ENCODE results near the gene LPP.

Gene LPP

DNA sequence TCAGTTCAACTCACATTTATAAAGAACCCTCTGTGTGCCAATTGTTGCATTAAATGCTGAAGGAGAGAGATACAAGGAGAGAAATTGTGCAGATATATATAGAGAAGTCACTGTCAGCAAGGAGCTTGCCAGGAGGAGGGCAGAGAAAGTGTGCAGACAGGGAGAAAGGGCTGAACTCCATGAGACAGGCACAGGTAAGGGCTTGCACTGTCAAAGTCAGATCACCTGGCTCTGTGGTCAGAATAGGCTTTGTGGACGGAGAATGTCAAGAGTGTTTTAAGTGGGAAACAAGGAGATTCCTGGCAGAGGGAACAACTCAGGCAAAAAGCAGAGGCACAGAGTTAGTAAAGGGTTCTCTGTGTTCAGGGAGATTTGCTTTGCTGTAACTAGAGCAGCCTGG, 714.8 kb downstream of the LPP start:
- no peak for DNase-seq

DNA sequence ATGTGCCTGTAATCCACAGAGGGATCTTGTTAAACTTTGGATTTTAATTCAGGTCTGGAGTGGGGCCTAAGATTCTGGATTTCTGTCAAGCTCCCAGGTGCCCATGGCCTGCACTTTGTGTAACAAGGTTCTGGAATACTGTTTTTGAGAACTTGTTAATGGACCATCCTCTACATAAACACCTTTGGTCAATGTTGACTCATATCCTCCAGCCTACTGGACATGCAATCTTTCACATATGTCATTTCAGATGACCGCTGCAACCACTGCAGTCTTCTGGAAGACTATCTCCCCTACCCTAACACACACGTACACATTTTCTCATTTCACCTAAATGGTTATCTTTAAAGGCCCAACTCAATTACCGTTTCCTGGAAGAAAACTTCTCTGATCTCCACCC, 715.7 kb downstream of the LPP start:
- DNase-seq = no peak

DNA sequence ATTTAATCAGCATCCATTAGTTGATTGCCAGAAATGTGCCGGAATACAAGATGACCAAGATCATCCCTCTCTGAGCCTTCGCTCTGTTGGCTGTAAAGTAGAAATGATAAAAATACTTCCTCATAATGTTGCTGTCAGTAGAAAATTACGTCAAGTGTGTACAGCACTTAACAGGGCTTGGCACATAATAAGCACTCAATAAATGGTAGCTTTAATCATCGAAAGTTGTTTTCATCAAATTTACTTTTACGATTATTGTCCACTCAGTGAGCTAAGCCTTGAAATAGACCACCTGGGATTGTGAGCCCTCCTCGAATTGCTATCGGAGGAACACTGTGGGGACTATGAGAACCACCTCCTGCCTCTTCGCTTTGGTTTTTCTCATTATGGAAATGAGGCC, 716.5 kb downstream of the LPP start:
- no peak for DNase-seq

DNA sequence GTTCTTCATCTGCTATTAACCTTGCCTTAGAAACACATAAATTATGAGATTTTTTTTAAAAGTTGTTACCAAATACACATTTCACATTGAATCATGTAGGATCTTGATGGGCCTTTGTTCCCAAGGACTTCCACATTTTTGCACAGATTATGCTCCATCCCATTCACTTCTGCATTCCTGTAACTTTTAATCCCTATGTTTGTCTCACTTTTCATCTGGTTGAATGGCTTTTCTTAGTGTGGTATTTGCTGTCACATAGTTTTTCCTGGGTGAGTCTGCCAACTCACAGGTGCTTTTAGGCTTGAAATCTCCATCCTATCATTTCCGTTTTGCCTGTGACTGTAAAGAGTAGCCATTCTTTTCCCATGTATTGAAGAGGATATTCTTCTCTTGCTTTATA, 720.6 kb downstream of the LPP start:
- no peak for DNase-seq

DNA sequence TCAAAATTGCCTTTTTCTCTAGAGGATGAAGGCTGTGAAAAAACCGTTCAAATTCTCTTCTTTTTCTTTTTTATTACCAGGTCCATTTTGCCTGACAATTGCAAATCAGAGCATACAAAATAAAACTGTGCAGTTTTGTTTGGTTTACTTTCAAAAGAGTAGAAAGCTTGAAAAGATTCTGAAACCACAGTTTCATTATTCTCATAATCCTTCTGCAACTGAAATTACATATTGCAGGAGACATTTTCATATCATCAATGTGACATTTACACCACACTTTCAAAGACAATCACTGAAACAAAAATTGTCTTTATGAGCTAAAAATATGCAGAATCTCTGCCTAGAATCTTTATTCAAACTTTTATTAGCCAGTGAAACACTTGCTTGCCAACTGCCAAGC, 721.5 kb downstream of the LPP start:
- no peak for DNase-seq

DNA sequence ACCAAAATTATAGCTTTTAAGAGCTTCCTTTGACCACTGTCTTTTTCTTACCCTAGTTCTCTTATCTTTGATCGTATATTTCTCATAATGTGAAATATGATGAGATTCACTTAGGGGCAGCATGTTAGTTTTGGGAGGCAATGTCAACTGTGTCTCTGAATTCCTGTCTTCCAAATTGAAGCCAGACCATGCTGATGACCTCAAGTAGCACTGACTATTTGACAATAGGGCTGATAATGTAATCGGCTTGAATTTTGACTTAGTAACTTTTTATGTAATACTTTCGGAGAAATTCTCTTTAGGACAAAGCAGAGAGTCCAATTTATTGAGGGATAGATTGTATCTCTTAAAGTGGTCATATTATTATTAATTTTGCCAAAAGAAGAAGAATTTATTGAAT, 722.4 kb downstream of the LPP start:
- no peak for DNase-seq

DNA sequence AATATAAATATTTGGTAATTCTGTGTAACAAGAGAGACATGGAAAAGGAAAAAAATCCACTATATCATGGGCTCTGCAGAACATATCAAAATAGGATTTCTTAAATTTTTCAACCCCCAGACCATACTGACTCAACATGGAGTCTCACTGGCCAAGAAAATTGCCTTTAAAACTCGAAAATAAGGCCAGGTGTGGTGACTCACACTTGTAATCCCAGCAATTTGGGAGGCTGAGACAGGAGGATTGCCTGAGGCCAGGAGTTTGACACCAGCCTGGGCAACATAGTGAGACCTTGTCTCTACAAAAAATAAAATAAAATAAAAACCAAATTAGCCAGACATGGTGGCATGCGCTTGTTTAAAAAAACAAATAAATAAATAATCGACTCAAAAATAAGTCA, 723.4 kb downstream of the LPP start:
- DNase-seq = no peak

DNA sequence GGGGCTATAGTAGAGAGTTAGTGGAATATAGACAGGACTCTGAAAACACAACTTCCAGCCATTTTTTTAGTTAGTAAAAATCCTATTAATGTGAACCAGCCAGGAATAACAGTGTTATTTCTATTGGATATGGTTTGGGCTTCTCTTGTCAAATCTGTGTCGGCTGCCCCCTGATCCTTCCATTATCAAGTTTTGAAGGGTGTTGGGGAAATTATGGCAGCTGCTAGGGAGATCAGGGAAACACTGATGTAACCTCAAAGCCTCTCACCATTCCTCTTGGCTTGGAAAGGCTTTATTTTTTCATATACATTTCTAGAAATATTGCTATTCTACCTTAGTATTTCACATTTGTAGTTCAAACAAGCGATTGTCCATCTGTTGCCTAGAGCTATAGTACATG, 724.1 kb downstream of the LPP start:
- no peak for DNase-seq

DNA sequence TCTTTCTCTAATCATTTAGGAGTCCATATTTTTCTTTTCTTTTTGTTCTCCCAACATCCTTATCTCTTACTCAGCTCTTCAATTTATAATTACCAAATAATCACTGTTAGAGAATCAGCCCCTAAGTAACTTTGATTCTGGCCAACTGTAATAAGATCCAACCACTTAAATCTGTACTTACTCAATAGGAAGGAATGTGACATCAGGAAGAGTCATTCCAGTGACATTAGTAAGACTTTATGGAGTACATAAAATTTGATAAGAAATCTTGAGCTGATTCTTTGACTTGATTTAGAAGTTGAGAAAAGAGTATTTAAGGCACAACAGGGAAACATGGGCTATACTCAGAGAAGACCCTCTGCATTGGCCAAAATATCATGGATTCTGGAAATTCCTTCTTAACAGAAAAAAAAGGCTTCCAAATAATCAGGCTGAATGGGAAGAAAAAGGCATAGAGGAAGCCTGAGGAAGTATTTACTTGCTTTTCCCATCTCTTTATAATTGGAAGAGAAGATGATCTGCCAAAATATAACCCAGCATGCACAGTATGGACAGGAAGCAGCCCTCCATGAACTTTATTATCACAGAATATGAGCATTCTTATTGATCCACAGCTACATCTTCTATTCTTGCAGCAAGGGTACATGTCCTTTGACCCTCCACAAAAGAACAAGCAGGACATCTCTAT, 728.1 kb downstream of the LPP start:
- DNase-seq = no peak

DNA sequence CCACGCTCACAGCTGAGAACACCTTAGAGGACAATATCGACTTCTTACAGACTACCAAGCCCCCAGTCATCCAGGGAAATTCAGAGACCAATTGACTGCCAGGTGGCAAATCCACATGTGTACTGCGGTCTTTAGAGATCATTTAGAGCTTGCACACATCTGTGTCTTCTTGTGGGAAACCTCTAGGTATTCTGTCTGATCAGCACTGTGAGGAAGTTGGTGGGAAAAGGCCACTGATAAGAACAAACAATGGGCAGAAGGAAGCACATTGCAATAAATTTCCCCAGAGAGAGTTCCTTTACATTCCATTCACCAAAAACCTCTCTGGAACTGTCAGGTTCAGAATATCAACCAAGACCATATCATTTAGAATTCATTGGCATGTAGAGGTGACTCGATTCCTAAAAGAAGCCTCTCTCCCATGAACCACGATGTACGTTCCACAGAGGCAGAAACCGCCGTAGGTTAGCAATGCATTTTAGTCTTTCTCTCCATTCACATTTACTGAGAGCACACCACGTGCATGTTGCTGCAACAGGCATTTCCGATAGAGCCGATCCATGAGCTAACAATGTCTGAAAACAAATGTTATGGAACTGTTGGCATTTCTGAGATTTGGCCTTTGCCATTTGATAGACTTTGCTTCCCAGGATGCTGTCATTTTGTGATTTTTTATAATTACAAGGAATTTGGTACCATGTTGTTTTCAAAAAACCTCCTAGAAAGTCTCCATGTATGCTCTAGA, 730.5 kb downstream of the LPP start:
- no peak for DNase-seq

DNA sequence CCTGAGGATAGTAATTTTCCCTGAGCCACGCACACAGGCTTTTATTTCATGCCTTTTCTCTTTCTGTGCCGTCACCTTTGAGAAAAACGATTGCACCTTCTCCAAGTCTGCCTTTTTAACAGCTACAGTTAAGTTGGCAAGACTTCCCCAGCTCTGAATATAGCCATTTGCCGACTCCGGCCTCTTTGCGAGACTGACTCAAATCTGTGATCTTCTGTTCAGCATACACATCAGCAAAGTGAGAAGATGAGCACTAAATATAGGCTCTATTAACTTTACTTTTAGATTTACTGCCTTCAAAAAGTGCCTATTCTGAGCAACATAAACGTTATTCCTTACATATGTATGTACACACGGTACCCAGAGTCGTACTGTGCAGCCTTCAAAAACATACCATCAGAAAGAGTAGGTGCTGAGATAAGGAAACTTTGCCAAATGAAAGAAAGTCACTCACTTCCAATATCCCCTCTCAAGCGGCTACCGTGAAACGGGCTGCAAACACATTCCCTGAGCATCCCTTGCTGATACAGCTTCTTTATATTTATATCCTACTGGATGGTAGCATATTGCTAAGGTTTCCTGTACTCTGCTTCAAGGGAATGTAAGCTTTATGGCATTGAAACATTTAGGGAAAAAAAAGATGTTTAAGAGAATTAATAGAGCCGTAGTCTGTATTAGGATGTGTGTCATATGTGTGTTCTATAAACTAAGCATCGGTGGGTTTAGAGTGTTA, 734.5 kb downstream of the LPP start:
- DNase-seq = no peak

DNA sequence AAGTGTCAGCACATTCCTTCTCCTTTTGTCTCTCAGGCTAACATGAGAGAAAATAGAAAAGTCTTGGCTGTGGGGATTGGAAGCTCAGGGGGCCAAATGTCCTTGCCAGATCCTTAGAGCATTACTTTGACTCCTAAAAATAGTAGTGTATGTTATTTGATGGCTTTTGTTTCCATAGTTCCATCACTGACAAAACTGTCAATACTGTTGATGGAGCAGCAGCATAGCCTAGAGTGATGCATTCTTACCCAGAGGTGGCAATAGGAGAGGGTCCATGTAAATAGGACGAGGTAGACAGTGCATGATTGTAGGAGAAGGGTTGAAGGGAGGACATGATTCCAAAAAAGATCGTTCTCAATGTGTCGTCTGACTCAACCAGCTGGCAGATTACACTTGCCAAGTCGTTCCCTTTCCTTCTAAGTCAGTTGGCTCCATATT, 735.1 kb downstream of the LPP start:
- DNase-seq = no peak

DNA sequence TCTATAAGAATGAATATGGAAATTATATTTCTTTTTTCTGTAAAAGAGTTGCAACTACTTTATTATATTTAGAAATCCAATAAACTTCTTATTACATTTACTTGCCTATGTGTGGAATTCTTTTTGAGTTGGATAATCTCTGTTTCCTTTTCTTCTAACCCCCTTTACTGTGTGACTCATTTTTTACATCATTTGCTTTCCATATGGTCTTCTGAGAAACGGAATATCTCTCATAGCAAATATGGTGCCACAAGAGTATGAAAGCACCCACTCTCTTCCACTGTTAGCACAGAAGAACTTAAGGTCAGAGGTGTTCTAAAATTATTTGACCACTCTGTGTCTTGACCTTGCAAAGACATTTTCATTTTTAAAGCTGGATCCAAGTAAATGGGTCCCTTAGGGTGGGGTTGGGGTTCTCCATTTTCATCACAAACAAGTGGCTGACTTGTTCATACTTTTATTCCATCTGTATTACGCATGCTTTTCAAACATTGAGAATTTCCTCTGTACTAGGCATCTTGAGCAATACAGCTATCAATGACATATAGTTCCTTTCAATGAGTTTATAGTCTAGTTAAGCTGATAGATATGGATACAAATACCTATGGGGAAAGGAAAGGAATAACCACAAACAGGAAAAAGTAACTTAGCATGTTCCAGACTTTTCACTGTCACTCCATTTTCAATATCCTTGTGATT, 736.8 kb downstream of the LPP start:
- DNase-seq = peak in 2 of 3 donors; percentile 43 to 59

DNA sequence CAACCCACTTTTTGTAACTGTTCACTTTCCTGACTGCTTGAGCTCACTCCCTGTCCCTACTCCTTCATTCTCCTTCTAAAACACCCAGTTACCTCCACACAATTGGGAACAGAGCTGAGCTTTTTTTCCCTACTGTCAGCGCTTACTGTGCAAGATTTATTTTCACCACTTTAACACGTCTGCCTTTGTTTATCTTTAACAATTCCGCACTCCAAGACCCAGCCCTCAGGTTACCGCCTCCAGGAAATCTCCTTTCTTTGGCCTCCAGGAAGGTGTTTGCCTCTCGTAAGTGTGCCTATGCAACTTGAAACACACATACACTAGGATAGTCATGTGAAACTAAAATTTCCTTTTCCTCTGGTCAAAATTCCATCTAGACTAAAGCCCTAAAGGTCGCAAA, 745.9 kb downstream of the LPP start:
- DNase-seq = no peak

DNA sequence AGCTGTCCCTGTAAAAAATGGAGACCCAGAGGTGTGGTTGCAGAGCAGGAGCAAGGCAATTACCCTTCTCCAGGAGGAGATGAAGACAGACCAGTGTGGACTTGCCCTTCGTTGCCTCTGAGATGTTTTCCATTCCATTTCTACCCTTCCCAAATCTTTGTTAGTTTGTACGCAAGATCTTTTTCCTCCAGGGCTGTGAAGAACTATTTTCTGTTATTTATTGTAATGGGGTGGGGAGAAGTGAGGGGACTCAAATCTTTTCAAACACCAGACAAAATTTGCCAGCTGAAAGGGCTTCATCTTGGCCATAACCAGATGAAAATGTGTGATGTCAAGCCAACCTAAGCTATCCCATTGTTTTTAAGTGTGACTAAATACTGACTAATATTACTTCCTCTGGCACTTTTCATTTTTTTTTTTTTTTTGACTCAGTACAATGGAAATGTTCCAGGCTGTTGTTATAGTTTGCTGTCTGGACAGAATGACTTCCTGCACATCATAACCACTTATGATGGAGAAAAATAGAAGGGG, 746.5 kb downstream of the LPP start:
- DNase-seq = peak; percentile 53 to 92 (median 87)

DNA sequence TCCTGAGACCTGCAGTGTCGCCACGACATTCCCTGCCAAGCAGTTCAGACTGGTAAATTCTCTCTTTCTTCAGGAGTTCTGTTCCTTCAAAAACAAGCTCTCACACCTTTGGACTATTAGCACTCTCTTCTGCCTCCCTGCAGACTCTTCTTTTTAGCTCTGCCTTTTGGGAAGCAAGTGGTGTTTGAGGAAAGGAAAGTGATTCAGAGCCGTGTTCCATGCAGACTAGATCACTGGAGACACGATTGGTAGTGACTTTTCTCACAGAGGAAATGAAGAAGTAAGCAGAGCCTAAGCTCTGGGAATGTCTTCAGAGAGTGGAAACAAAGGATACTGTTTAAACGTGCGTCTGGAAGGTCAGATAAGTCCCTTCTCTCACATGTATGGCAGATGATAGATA, 747.2 kb downstream of the LPP start:
- DNase-seq = peak; percentile 61 to 81 (median 77)

DNA sequence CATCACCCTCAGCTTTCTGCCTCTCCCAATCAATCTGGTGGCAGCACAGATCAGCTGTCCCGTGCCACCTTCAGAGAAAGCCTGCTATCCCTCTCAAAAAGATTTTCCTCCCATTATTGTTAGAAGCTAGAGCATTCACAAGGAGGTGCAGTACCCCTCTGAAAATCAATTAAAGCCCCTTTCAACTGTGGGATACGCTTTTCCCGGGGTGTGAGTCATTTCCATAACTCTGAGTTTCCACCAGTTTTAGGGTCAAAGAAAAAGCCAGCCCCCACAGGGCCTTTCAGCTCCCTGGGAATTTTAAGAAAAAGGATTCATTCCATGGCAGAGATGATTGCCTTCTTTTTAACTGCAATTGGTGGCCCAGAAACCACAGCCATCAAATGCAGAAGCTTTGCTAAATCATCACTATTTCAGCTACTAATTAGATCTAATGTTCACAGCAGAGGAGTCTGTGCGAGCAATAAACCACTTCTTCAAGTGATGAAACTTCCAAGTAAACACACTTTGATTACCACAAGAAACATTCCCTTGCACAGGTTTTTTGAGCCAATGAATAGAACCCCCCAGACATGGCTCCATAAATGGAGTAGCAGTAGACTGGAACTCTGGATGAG, 747.8 kb downstream of the LPP start:
- DNase-seq = no peak

DNA sequence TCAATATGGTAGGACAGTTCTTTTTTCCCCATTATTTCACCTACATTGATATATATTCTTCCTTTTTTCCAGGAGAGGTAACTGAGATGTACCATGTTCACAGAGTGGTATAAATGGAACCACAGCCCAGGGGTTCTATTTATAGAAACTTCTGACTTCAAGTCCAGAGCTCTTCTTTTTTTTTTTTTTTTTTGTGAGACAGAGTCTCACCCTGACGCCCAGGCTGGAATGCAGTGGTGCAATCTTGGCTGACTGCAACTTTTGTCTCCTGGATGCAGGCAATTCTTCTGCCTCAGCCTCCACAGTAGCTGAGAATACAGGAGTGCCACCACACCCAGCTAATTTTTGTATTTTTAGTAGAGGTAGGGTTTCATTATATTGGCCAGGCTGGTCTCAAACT, 750.7 kb downstream of the LPP start:
- DNase-seq = peak in 2 of 3 donors; percentile 28 to 32

DNA sequence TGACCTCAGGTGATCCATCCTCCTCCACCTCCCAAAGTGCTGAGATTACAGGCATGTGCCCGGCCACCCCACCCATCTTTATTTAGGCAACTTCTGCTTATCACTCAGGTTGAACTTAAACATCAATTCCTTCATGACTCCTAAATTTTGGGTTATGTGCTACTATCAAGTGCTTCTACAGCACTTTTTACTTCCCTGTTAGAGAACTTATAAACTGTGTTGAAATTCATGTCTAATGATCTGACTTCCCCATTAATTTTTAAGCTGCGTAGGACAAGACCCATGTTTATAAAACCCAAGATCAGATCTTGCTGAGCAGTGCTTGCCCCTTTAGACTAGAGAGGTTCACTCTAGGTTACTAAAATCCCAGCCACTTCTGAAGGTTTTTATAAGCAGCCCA, 751.6 kb downstream of the LPP start:
- DNase-seq = peak; percentile 35 to 81 (median 73)

DNA sequence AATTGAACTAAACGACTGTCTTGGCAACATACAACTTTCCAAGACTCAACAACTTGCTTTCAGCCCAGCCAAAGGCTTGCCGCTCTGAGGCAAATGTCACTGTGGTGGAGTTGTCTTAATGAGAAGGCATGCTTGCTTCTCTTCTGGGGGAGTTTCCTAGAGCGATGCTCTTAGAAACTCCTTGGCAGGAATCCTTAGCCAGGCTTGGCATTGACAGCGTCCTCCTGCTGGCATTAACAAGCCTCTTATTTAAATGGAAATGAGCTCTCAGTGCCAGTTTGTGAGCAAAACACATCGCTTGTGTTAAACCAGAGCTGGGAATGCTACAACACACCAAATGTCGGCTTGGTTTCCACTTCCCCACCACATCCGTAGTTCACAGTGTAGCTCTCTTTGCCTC, 752.3 kb downstream of the LPP start:
- DNase-seq = no peak

DNA sequence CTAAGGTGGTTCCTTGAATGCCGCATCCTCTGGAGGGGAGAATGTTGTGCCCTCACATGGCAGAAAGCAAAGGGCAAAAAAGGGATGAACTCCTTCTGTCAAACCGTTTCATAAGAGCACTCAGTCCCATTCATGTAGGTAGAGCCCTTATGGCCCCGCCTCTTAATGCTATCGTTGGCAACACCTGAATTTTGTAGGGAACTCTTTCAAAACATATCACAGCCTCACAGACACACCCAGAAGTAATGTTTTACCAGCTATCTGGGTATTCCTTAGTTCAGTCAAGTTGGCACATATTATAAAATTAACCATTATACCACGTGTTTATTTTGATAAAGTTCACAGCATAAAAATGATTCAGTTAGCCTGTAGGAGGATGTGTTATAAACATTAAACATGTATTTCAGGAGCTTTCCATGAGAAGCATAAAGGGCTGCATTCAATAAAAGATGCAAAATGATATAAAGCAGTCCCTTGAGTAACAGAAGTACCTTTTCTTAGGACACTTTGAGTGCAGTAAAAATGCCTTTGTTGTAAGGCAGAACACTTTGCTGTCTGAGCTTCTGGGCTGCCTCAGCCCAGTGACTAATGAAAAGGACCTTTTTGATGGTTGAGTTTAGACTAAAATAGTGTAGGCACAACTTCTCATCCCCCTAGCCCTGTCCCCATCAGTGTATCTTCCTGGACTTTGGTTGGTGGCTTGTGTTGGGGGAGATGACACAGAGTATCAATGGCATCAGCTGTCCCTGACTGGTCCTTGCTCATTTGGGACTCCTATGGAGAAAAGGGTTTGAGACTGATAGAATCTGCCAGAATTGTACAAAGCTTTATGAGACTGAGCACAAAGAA, 754.3 kb downstream of the LPP start:
- no peak for DNase-seq

Data from suppressor macrophage treated with lipopolysaccharide for 1 hour (primary cell).